ENCODE results near the gene SIRT2.

Gene SIRT2

DNA sequence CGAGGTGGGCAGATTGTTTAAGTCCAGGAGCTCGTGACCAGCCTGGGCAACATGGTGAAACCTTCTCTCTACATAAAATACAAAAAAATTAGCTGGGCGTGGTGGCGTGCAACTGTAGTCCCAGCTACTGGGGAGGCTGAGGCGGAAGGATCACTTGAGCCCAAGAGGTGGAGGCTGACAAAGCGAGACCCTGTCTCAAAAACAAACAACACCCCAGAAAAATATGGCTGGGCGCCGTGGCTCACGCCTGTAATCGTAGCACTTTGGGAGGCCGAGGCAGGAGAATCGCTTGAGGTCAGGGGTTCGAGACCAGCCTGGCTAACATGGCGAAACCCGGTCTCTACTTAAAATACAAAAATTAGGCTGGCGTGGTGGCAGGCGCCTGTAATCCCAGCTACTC is 46.2 kb downstream of the SIRT2 start:
- no peak for TF ChIP-seq CTCF (conservative IDR thresholded peaks at IDR 0.05)
- H3K27ac ChIP-seq, result peak overlapping the region; percentile 100

DNA sequence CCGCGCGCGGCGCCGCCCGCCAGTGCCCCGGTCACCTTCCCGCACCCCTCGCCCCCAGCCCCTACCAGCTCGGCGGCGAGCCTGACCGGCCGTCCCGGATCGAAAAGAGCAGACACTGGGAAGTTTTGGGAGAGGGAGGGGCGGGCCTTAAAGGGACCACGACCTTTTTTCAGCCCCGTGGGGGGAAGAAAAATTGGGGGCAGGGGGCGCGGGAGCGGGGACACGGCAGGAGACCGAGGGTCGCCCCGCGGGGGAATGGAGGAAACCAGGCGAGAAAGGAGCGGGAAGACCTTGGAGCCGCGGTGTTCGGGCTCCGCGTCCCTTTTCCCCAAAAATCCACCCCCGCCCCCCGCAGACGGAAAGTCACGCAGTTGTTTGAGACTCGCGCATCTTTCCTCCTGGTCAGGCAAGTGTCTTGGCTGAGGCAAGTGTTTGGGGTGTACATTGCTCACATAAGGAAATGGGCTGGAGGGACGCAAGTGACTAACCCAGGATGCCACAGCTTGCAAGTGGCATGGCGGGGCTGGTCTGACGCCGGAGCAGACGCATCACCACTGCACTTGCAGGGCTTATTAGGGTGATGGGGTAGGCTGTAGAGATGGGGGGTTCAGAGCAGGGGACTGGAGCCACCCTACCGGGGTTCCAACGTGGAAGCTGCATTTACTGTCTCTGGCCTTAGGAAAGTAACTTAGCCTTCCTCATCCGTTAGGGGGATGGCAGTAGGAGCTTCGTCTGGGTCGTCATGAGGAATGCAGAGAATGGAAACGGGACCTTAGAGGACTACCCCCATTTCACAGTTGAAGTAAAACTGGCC is 47.0 kb downstream of the SIRT2 start:
- no peak for TF ChIP-seq CTCF (conservative IDR thresholded peaks at IDR 0.05)
- H3K27ac ChIP-seq, result peak overlapping the region; percentile 100

GRCh38 chr19:38851622-38852230 is 47.7 kb downstream of the SIRT2 start:
- TF ChIP-seq CTCF (conservative IDR thresholded peaks at IDR 0.05), result no peak
- H3K27ac ChIP-seq, result peak overlapping the region; percentile 100

- peak overlapping the region; percentile 100 for H3K27ac ChIP-seq
- no peak for TF ChIP-seq CTCF (conservative IDR thresholded peaks at IDR 0.05)
Observed at GRCh38 chr19:38850976-38851621, 48.3 kb downstream of the SIRT2 start.

DNA sequence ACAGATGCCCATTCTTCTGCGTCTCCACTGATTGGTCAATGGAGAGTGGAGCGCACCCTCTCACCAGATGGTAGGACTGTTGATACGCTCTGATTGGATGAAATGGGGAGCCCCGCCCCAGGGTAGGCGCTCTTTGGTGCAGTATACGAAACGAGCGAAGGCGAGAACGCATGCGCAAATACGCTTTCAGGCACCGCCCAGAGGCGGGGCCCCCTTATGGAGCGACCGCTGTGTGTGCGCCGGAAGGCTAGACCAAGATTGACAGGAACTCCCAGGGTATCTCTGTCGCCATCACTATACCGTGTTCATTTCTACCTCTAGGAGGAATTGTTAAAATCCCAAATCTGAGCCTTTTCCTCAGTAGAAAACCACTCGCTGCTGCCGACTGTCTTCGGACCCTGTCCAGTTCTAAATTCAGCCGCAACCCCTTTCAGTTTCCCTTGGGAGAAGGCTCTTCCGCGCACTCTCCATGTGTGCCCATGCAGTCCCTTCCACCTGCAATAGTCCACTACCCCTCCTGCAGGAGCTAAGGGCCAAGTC is 48.9 kb downstream of the SIRT2 start:
- no peak for TF ChIP-seq CTCF (conservative IDR thresholded peaks at IDR 0.05)
- H3K27ac ChIP-seq, result peak overlapping the region; percentile 100

DNA sequence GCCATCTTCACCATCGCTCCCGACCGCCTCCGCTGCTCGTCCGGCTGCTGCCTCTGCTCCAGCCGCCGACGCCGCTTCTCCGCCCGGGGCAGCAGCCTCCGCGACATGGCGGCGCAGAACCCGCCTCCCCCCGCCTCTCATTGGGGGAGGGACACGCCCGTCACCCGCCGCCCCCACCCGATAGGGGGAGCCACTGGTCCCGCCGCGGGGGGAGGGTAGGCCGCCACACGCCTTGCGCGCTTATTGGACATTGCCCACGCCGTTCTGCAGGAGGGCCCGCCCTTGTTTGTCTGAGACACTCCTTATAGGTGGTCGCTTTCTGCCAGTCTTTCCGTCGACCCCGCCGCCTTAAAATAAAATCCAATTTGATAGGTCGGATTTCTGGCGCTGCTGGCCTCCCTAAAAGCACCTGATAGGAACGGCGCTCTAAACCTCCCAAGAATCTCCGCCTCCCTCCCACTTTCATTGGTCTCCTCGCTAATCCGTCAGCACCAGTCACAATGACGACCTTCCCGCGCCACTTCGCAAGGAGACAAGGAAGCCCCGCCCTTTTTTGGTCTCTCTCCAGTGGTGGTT is 49.5 kb downstream of the SIRT2 start, which contains the start of gene HNRNPL:
Gene HNRNPL, minus strand, starts transcription at position 127 of the 576 bp plus-strand sequence. Its CDS starts 20 bp downstream, at position 107.
- TF ChIP-seq CTCF (conservative IDR thresholded peaks at IDR 0.05), result peak; percentile 51

More for the DNA sequence above, 49.5 kb downstream of the SIRT2 start, which contains the start of gene HNRNPL:
- peak within 1 kb of the TSS; percentile 100 for H3K27ac ChIP-seq

Data from VCaP (cell line).